Measurements from ENCODE around the gene TAS2R3. TPM values are rescaled to one million over a fixed set of nuclear protein-coding genes. Genes with fewer than 3 reads are reported as not detected.

TAS2R3 gene
- total RNA-seq, 1 donor from 2014 or later, result 1.6 TPM

DNA sequence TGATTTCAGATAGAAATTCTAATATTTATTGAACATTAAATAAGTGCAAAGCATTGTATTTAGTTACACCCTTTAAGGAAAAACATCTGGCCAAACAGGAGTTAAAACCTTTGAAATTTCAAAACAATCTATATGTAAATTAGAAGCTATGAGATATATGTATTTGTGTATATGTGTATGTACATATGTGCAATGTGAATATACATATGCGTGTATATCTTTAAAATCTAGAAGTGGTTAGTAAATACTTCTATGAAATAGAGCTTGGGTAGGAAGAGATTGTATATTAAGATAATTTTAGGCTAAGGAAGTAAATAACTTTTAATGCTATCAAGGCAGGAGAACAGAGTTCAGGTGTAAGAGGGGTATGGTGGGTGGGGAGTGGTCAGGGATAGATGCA lies 46.4 kb upstream of the TAS2R3 start:
- no peaks in the 10 kb centered on the region for H3K36me3 Mint-ChIP-seq (ENCODE audit: unreplicated experiment)
- no peak overlapping the region for H3K4me3 Mint-ChIP-seq (ENCODE audit: unreplicated experiment)
- TF ChIP-seq, protein P1, sequence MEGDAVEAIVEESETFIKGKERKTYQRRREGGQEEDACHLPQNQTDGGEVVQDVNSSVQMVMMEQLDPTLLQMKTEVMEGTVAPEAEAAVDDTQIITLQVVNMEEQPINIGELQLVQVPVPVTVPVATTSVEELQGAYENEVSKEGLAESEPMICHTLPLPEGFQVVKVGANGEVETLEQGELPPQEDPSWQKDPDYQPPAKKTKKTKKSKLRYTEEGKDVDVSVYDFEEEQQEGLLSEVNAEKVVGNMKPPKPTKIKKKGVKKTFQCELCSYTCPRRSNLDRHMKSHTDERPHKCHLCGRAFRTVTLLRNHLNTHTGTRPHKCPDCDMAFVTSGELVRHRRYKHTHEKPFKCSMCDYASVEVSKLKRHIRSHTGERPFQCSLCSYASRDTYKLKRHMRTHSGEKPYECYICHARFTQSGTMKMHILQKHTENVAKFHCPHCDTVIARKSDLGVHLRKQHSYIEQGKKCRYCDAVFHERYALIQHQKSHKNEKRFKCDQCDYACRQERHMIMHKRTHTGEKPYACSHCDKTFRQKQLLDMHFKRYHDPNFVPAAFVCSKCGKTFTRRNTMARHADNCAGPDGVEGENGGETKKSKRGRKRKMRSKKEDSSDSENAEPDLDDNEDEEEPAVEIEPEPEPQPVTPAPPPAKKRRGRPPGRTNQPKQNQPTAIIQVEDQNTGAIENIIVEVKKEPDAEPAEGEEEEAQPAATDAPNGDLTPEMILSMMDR (IDR thresholded peaks at IDR 0.05; ENCODE audit: partially characterized antibody, unreplicated experiment), result no peak
- no peak overlapping the region for H3K27ac Mint-ChIP-seq (ENCODE audit: unreplicated experiment)
- no peaks in the 10 kb centered on the region for H3K9me3 Mint-ChIP-seq (ENCODE audit: unreplicated experiment)
- H3K27me3 Mint-ChIP-seq (ENCODE audit: unreplicated experiment), result no peaks in the 10 kb centered on the region
- no peak for DNase-seq
- H3K4me1 Mint-ChIP-seq (ENCODE audit: low read depth, unreplicated experiment), result no peaks in the 10 kb centered on the region

DNA sequence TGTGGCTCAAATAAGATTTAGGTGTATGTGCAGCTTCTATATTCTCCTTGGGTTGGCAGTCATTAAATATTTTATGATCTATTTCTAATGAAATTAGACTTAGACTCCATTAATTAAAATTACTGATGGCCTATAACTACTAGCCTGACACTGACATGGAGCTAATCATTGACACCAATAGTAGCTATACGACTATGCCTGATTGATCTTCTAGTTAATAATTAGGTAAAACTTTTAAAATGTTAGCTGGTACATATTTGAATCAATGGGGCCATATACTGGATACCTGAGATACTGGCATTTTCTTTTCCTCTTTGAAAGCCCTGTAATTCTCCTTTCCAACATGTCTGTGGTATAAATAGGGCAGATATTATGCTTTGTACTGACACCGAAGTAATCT lies 41.4 kb upstream of the TAS2R3 start:
- DNase-seq, result no peak
- Mint-ChIP-seq H3K9me3 (ENCODE audit: unreplicated experiment) (no peaks in the 10 kb centered on the region), H3K4me3 (ENCODE audit: unreplicated experiment) (no peak overlapping the region), H3K36me3 (ENCODE audit: unreplicated experiment) (no peaks in the 10 kb centered on the region), H3K27me3 (ENCODE audit: unreplicated experiment) (no peaks in the 10 kb centered on the region), H3K27ac (ENCODE audit: unreplicated experiment) (no peak overlapping the region), H3K4me1 (ENCODE audit: low read depth, unreplicated experiment) (no peaks in the 10 kb centered on the region)
- TF ChIP-seq, protein P1 (IDR thresholded peaks at IDR 0.05; ENCODE audit: partially characterized antibody, unreplicated experiment), result no peak

- Mint-ChIP-seq H3K4me1 (ENCODE audit: low read depth, unreplicated experiment) (no peaks in the 10 kb centered on the region), H3K27ac (ENCODE audit: unreplicated experiment) (no peak overlapping the region), H3K4me3 (ENCODE audit: unreplicated experiment) (no peak overlapping the region), H3K36me3 (ENCODE audit: unreplicated experiment) (no peaks in the 10 kb centered on the region), H3K9me3 (ENCODE audit: unreplicated experiment) (no peaks in the 10 kb centered on the region), H3K27me3 (ENCODE audit: unreplicated experiment) (no peaks in the 10 kb centered on the region)
- DNase-seq, result no peak
- TF ChIP-seq, protein P1 (IDR thresholded peaks at IDR 0.05; ENCODE audit: partially characterized antibody, unreplicated experiment), result no peak
Observed at GRCh38 chr7:141729020-141729419, 34.9 kb upstream of the TAS2R3 start.

- no peaks in the 10 kb centered on the region for H3K9me3 Mint-ChIP-seq (ENCODE audit: unreplicated experiment)
- H3K36me3 Mint-ChIP-seq (ENCODE audit: unreplicated experiment), result no peaks in the 10 kb centered on the region
- no peak overlapping the region for H3K4me3 Mint-ChIP-seq (ENCODE audit: unreplicated experiment)
- H3K27me3 Mint-ChIP-seq (ENCODE audit: unreplicated experiment), result no peaks in the 10 kb centered on the region
- DNase-seq, result no peak
- no peak overlapping the region for H3K27ac Mint-ChIP-seq (ENCODE audit: unreplicated experiment)
- TF ChIP-seq, protein P1 (IDR thresholded peaks at IDR 0.05; ENCODE audit: partially characterized antibody, unreplicated experiment), result no peak
- no peaks in the 10 kb centered on the region for H3K4me1 Mint-ChIP-seq (ENCODE audit: low read depth, unreplicated experiment)
Observed at GRCh38 chr7:141731476-141732149, 32.3 kb upstream of the TAS2R3 start.

- Mint-ChIP-seq H3K36me3 (ENCODE audit: unreplicated experiment) (no peaks in the 10 kb centered on the region), H3K27me3 (ENCODE audit: unreplicated experiment) (no peaks in the 10 kb centered on the region), H3K9me3 (ENCODE audit: unreplicated experiment) (no peaks in the 10 kb centered on the region), H3K27ac (ENCODE audit: unreplicated experiment) (no peak overlapping the region), H3K4me1 (ENCODE audit: low read depth, unreplicated experiment) (peaks cover 4% of the 10 kb centered on the region), H3K4me3 (ENCODE audit: unreplicated experiment) (peak overlapping the region; percentile 89)
- TF ChIP-seq, protein P1 (IDR thresholded peaks at IDR 0.05; ENCODE audit: partially characterized antibody, unreplicated experiment), result no peak
- DNase-seq, result no peak
Observed at GRCh38 chr7:141737118-141737835, 26.6 kb upstream of the TAS2R3 start.
